Liver (tissue), 9 donors: ENCODE measurements around the gene TBCD. TPM values are rescaled to one million over a fixed set of nuclear protein-coding genes. Genes with fewer than 3 reads are reported as not detected.

Experiments
- DNase-seq: peaks from one replicate; pipeline ENCODE4 v3.0.0-alpha.2; 2017; ENCODE audit warnings: low spot score
- H3K27ac ChIP-seq, 2 donors: one replicate each; pipeline ENCODE4 v1.7.0; 2013; ENCODE audit warnings: inconsistent platforms in 2 of 2, low read length in 2 of 2, control low read depth in 1 of 2, low read depth in 1 of 2, mild to moderate bottlenecking in 1 of 2
- H3K27me3 ChIP-seq, 4 donors: one replicate each; pipeline versions ENCODE4 v1.6.1 to v1.7.0; 2013; ENCODE audit warnings: low read length in 3 of 4, inconsistent platforms in 1 of 4, mild to moderate bottlenecking in 1 of 4, moderate library complexity in 1 of 4; ENCODE audit not compliant: control insufficient read depth in 4 of 4, insufficient read depth in 4 of 4
- H3K36me3 ChIP-seq, 4 donors: one replicate each; pipeline versions ENCODE4 v1.6.1 to v1.7.0; 2013; ENCODE audit warnings: low read length in 3 of 4, mild to moderate bottlenecking in 3 of 4, low read depth in 1 of 4, moderate library complexity in 1 of 4; ENCODE audit not compliant: control insufficient read depth in 4 of 4, insufficient read depth in 3 of 4
- H3K4me1 ChIP-seq, 4 donors: one replicate each; pipeline versions ENCODE4 v1.6.1 to v1.7.0; 2013; ENCODE audit warnings: low read length in 3 of 4, mild to moderate bottlenecking in 3 of 4, moderate library complexity in 1 of 4; ENCODE audit not compliant: control insufficient read depth in 4 of 4, insufficient read depth in 4 of 4
- H3K4me3 ChIP-seq, 3 donors: one replicate each; pipeline versions ENCODE4 v1.6.1 to v1.7.0; 2013; ENCODE audit warnings: low read length in 3 of 3, control low read depth in 1 of 3, low read depth in 1 of 3, mild to moderate bottlenecking in 1 of 3
- H3K9ac ChIP-seq, 2 donors: one replicate each; pipeline ENCODE4 v1.7.0; 2013; ENCODE audit warnings: low read length in 2 of 2, mild to moderate bottlenecking in 2 of 2, moderate library complexity in 2 of 2, control low read depth in 1 of 2, low read depth in 1 of 2
- H3K9me3 ChIP-seq, 4 donors: one replicate each; pipeline versions ENCODE4 v1.6.1 to v1.7.0; 2013; ENCODE audit warnings: low read length in 3 of 4; ENCODE audit not compliant: control insufficient read depth in 4 of 4
- EGR1 ChIP-seq, 2 donors: IDR thresholded peaks; 2 replicates each; pipeline ENCODE4 v1.6.1; 2016 to 2018; ENCODE audit warnings: antibody characterized with exemption in 2 of 2, low read depth in 2 of 2
- FOXA1 ChIP-seq: IDR thresholded peaks from 2 replicates; pipeline ENCODE4 v1.6.1; 2016; ENCODE audit warnings: antibody characterized with exemption
- FOXA2 ChIP-seq: IDR thresholded peaks from 2 replicates; pipeline ENCODE4 v1.6.1; 2016; ENCODE audit warnings: antibody characterized with exemption
- GABPA ChIP-seq, 2 donors: IDR thresholded peaks in 1 of 2; conservative IDR thresholded peaks in 1 of 2; 2 replicates each; pipeline ENCODE4 v1.6.1; 2016; ENCODE audit warnings: antibody characterized with exemption in 2 of 2, mild to moderate bottlenecking in 1 of 2, moderate library complexity in 1 of 2
- HNF4A ChIP-seq, 2 donors: conservative IDR thresholded peaks; 2 replicates each; pipeline ENCODE4 v1.6.1; 2016; ENCODE audit warnings: antibody characterized with exemption in 2 of 2, mild to moderate bottlenecking in 2 of 2
- HNF4G ChIP-seq: IDR thresholded peaks from 2 replicates; pipeline ENCODE4 v1.6.1; 2016; ENCODE audit warnings: antibody characterized with exemption
- JUND ChIP-seq, 2 donors: IDR thresholded peaks; 2 replicates each; pipeline ENCODE4 v1.6.1; 2016; ENCODE audit warnings: antibody characterized with exemption in 2 of 2
- NR2F2 ChIP-seq: IDR thresholded peaks from 2 replicates; pipeline ENCODE4 v1.6.1; 2016; ENCODE audit warnings: antibody characterized with exemption
- RAD21 ChIP-seq, 2 donors: IDR thresholded peaks; 2 replicates each; pipeline ENCODE4 v1.6.1; 2016; ENCODE audit warnings: antibody characterized with exemption in 2 of 2, mild to moderate bottlenecking in 2 of 2
- RXRA ChIP-seq, 2 donors: IDR thresholded peaks; 2 replicates each; pipeline ENCODE4 v1.6.1; 2017 to 2018; ENCODE audit warnings: antibody characterized with exemption in 2 of 2, mild to moderate bottlenecking in 1 of 2
- SP1 ChIP-seq: IDR thresholded peaks from 2 replicates; pipeline ENCODE4 v1.6.1; 2018; ENCODE audit warnings: antibody characterized with exemption, mild to moderate bottlenecking
- TAF1 ChIP-seq: conservative IDR thresholded peaks from 2 replicates; pipeline ENCODE4 v1.6.1; 2016; ENCODE audit warnings: antibody characterized with exemption, mild to moderate bottlenecking
- YY1 ChIP-seq: IDR thresholded peaks from 2 replicates; pipeline ENCODE4 v1.6.1; 2016; ENCODE audit warnings: antibody characterized with exemption, mild to moderate bottlenecking
- WGBS: extraction: QIAGEN DNeasy Blood & Tissue Kit; methylation state at CpG from one replicate; pipeline ENCODE4 v1.1.7; 2013; 5-methylcytosine and 5-hydroxymethylcytosine counted together
- polyA plus RNA-seq, 2 donors: library from polyadenylated mRNA; stranded (reverse) in 1 of 2; unstranded in 1 of 2; fragments of 200-250 nt in 1 of 2; fragments of >200 nt in 1 of 2; fragmentation: Nextera tagmentation in 1 of 2; extraction: Ambion mirVana in 1 of 2; gene quantifications; one replicate each; pipeline versions ENCODE4 v1.2.1 to v1.2.3, GENCODE V29; 2013 to 2015
- total RNA-seq, 2 donors: library from RNA; depleted of rRNA; stranded (reverse); fragments of >200 nt; gene quantifications; one replicate each; pipeline ENCODE4 v1.2.3, GENCODE V29; 2014
- TF ChIP-seq, protein P1 (sequence below): IDR thresholded peaks from 2 replicates; pipeline ENCODE4 v1.6.1; 2016; ENCODE audit warnings: antibody characterized with exemption
- TF ChIP-seq, protein P2 (sequence below): IDR thresholded peaks from 2 replicates; pipeline ENCODE4 v1.6.1; 2016; ENCODE audit warnings: antibody characterized with exemption, mild to moderate bottlenecking
- TF ChIP-seq, protein P3 (sequence below): IDR thresholded peaks from 2 replicates; pipeline ENCODE4 v1.6.1; 2016; ENCODE audit warnings: antibody characterized with exemption
- TF ChIP-seq, protein P4 (sequence below): IDR thresholded peaks from 2 replicates; pipeline ENCODE4 v1.6.1; 2016; ENCODE audit warnings: antibody characterized with exemption
- TF ChIP-seq, protein P5 (sequence below): fragments of 150-350 bp; IDR thresholded peaks from 2 replicates; pipeline ENCODE4 v1.5.1; 2017; ENCODE audit warnings: improper control_type of control experiment, low read depth, low read length; ENCODE audit not compliant: missing input control
- donor health status: healthy.
- donor health status: healthy.
- donor health status: healthy.
- donor health status: healthy.
- donor health status: healthy.

TBCD gene
- total and polyA plus RNA-seq, 4 donors, result 29.8 to 42.2 (median 33.0) TPM

DNA sequence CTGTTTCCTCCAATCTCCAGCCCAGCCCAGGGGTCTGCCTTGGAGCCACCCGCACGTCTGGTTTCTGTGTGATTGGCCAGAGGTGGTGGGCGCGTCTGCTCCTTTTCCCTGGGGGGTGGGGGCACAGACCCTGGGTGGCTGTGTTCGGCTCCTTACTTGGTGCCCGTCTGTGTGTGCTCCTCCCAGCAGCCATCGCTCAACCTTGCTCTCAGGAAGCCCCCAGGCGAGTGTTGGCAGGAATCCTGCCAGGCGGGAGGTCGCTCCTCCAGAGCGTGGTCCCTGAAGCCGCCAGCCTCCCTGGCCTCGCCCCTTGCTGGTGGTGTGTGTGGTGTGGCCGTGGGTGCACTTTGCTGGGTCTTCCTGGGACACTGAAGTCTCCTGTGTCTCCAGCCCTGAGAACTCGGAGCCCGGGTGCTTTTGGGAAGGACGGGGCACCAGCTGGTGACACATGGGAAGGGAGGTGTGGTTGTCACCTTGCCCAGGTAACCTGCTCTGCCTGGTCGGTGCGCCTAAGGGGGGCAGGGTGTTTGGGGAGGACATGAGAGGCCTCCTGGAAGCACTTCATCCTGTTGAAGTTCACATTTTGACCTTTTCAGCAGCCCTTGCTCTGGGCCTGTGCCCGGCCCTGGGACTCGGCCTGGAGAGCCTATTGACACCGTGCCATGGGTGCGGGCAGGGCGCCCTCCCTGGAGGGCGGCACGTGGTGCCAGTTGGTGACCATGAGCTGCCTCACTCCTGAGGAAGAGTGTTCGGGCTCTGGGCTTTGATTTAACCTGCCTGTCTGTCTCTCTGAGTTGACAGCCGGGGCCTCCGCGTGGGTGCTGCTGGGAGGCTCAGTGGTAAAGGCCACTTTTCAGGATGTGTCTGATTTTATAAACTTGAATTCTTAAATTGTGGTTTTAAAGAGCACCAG is 137.0 kb downstream of the TBCD start:
- Histone ChIP-seq H3K27me3 (no peaks in the 10 kb centered on the region), H3K4me1 (peaks cover 7 to 22% (median 17%) of the 10 kb centered on the region in 4 donors), H3K9me3 (no peaks in the 10 kb centered on the region), H3K36me3 (no peaks in the 10 kb centered on the region), H3K9ac (no peak overlapping the region), H3K27ac (peak overlapping the region; percentile 69 to 80), H3K4me3 (no peak overlapping the region)
- TF ChIP-seq FOXA2, result peak; percentile 65
- peak in 1 of 2 donors; percentile 24 for TF ChIP-seq EGR1 (IDR thresholded peaks at IDR 0.05; ENCODE audit: low read depth in 2 of 2)
- no peak for TF ChIP-seq JUND (IDR thresholded peaks at IDR 0.05)
- TF ChIP-seq, protein P1, sequence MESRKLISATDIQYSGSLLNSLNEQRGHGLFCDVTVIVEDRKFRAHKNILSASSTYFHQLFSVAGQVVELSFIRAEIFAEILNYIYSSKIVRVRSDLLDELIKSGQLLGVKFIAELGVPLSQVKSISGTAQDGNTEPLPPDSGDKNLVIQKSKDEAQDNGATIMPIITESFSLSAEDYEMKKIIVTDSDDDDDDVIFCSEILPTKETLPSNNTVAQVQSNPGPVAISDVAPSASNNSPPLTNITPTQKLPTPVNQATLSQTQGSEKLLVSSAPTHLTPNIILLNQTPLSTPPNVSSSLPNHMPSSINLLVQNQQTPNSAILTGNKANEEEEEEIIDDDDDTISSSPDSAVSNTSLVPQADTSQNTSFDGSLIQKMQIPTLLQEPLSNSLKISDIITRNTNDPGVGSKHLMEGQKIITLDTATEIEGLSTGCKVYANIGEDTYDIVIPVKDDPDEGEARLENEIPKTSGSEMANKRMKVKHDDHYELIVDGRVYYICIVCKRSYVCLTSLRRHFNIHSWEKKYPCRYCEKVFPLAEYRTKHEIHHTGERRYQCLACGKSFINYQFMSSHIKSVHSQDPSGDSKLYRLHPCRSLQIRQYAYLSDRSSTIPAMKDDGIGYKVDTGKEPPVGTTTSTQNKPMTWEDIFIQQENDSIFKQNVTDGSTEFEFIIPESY, result no peak
- TF ChIP-seq TAF1, result no peak
- peak in 1 of 2 donors; percentile 34 for TF ChIP-seq RAD21 (IDR thresholded peaks at IDR 0.05)
- TF ChIP-seq, protein P2, sequence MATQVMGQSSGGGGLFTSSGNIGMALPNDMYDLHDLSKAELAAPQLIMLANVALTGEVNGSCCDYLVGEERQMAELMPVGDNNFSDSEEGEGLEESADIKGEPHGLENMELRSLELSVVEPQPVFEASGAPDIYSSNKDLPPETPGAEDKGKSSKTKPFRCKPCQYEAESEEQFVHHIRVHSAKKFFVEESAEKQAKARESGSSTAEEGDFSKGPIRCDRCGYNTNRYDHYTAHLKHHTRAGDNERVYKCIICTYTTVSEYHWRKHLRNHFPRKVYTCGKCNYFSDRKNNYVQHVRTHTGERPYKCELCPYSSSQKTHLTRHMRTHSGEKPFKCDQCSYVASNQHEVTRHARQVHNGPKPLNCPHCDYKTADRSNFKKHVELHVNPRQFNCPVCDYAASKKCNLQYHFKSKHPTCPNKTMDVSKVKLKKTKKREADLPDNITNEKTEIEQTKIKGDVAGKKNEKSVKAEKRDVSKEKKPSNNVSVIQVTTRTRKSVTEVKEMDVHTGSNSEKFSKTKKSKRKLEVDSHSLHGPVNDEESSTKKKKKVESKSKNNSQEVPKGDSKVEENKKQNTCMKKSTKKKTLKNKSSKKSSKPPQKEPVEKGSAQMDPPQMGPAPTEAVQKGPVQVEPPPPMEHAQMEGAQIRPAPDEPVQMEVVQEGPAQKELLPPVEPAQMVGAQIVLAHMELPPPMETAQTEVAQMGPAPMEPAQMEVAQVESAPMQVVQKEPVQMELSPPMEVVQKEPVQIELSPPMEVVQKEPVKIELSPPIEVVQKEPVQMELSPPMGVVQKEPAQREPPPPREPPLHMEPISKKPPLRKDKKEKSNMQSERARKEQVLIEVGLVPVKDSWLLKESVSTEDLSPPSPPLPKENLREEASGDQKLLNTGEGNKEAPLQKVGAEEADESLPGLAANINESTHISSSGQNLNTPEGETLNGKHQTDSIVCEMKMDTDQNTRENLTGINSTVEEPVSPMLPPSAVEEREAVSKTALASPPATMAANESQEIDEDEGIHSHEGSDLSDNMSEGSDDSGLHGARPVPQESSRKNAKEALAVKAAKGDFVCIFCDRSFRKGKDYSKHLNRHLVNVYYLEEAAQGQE, result no peak
- no peak for TF ChIP-seq HNF4G
- peak; percentile 58 for TF ChIP-seq SP1
- TF ChIP-seq, protein P3, sequence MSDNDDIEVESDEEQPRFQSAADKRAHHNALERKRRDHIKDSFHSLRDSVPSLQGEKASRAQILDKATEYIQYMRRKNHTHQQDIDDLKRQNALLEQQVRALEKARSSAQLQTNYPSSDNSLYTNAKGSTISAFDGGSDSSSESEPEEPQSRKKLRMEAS, result peak; percentile 89
- TF ChIP-seq GABPA (IDR thresholded peaks at IDR 0.05 in 1 of 2, conservative IDR thresholded peaks at IDR 0.05 in 1 of 2), result peak in 1 of 2 donors; percentile 44
- peak; percentile 46 to 80 for TF ChIP-seq HNF4A (conservative IDR thresholded peaks at IDR 0.05)
- TF ChIP-seq NR2F2, result no peak
- TF ChIP-seq, protein P4, sequence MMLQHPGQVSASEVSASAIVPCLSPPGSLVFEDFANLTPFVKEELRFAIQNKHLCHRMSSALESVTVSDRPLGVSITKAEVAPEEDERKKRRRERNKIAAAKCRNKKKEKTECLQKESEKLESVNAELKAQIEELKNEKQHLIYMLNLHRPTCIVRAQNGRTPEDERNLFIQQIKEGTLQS, result no peak
- peak; percentile 80 for TF ChIP-seq FOXA1
- TF ChIP-seq YY1, result peak; percentile 79
- peak; percentile 76 to 87 for TF ChIP-seq RXRA (IDR thresholded peaks at IDR 0.05)
- TF ChIP-seq, protein P5, sequence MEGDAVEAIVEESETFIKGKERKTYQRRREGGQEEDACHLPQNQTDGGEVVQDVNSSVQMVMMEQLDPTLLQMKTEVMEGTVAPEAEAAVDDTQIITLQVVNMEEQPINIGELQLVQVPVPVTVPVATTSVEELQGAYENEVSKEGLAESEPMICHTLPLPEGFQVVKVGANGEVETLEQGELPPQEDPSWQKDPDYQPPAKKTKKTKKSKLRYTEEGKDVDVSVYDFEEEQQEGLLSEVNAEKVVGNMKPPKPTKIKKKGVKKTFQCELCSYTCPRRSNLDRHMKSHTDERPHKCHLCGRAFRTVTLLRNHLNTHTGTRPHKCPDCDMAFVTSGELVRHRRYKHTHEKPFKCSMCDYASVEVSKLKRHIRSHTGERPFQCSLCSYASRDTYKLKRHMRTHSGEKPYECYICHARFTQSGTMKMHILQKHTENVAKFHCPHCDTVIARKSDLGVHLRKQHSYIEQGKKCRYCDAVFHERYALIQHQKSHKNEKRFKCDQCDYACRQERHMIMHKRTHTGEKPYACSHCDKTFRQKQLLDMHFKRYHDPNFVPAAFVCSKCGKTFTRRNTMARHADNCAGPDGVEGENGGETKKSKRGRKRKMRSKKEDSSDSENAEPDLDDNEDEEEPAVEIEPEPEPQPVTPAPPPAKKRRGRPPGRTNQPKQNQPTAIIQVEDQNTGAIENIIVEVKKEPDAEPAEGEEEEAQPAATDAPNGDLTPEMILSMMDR, result no peak
- 49% methylated on average over 30 of the region's 30 CpGs for WGBS
- no peak for DNase-seq
